ENCODE measurements around the gene TNFAIP8L1. TPM values are rescaled to one million over a fixed set of nuclear protein-coding genes. Genes with fewer than 3 reads are reported as not detected.
A peak's percentile ranks its signal among the peaks of the same experiment; 100 is the strongest.

TNFAIP8L1 gene
- total RNA-seq, 2 experiments from 2014 or later, result 18.4 to 18.6 TPM

- no peaks in the 10 kb centered on the region for H3K4me1 Mint-ChIP-seq
- peaks cover 2% of the 10 kb centered on the region for H3K27me3 Mint-ChIP-seq
- ChIA-PET CTCF (interaction anchor here (0.6 to 1.1 kb wide), 4 partner anchors 13 to 97 kb away, joined by 3 to 4 read pairs (median 3); no protein-coding TSS in a partner anchor), POLR2A (interaction anchor here (1.0 kb wide), 1 partner anchor 10 kb away, joined by 3 read pairs; no protein-coding TSS in a partner anchor)
- no peaks in the 10 kb centered on the region for H3K9me3 Mint-ChIP-seq
- no peak overlapping the region for H3K27ac Mint-ChIP-seq
- no peaks in the 10 kb centered on the region for H3K36me3 Mint-ChIP-seq (ENCODE audit: low read depth)
- DNase-seq, result no peak
- no peak overlapping the region for H3K4me3 Mint-ChIP-seq
Measured at GRCh38 chr19:4622695-4623421, 16.5 kb upstream of the TNFAIP8L1 start.

DNA sequence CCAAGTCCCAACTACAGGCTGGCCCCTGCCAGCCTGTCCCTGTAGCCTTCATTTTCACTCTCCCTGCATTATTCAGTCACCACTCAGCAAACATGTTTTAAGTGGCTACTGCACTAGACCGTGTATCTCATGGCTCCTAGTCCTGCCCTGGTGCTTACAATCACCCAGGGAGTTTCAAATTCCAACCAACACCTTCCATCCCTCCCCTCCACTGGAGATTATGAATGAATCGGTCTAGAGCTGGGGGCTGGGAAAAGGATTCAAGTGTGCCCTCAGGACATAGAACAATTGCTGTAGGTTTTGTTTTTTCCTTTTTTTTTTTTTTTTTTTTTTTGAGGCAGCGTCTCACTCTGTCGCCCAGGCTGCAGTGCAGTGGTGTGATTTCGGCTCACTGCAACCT is 15.0 kb upstream of the TNFAIP8L1 start:
- no peak for DNase-seq
- H3K36me3 Mint-ChIP-seq (ENCODE audit: low read depth), result no peaks in the 10 kb centered on the region
- no peak overlapping the region for H3K27ac Mint-ChIP-seq
- CTCF ChIA-PET, result interaction anchor here (0.7 to 1.1 kb wide), 2 partner anchors 11 to 13 kb away, joined by 3 read pairs; no protein-coding TSS in a partner anchor
- H3K4me3 Mint-ChIP-seq, result no peak overlapping the region
- no peaks in the 10 kb centered on the region for H3K4me1 Mint-ChIP-seq
- no peaks in the 10 kb centered on the region for H3K9me3 Mint-ChIP-seq
- H3K27me3 Mint-ChIP-seq, result peaks cover 2% of the 10 kb centered on the region
- POLR2A ChIA-PET, result no interaction called here

- no peak for DNase-seq
- Mint-ChIP-seq H3K9me3 (no peaks in the 10 kb centered on the region), H3K27me3 (peaks cover 2% of the 10 kb centered on the region), H3K27ac (no peak overlapping the region), H3K4me1 (no peaks in the 10 kb centered on the region), H3K4me3 (no peak overlapping the region), H3K36me3 (ENCODE audit: low read depth) (no peaks in the 10 kb centered on the region)
- ChIA-PET POLR2A (no interaction called here), CTCF (interaction anchor here (0.7 kb wide), 1 partner anchor 13 kb away, joined by 3 read pairs; no protein-coding TSS in a partner anchor)
Measured at GRCh38 chr19:4624733-4625362, 14.5 kb upstream of the TNFAIP8L1 start.

- Mint-ChIP-seq H3K4me1 (peaks cover 32% of the 10 kb centered on the region), H3K9me3 (no peaks in the 10 kb centered on the region), H3K27ac (no peak overlapping the region), H3K27me3 (peaks cover 2% of the 10 kb centered on the region), H3K36me3 (ENCODE audit: low read depth) (no peaks in the 10 kb centered on the region), H3K4me3 (no peak overlapping the region)
- peak; percentile 61 for DNase-seq
- CTCF ChIA-PET, result interaction anchor here (1.0 to 1.9 kb wide), 9 partner anchors 19 to 110 kb away, joined by 3 to 11 read pairs (median 3); no protein-coding TSS in a partner anchor
- POLR2A ChIA-PET, result interaction anchor here (1.3 to 1.4 kb wide), 2 partner anchors 10 to 157 kb away, joined by 3 read pairs; no protein-coding TSS in a partner anchor
Measured at GRCh38 chr19:4633140-4633967, 6.0 kb upstream of the TNFAIP8L1 start.

GRCh38 chr19:4635754-4636116 is 3.6 kb upstream of the TNFAIP8L1 start:
- POLR2A ChIA-PET, result interaction anchor here (1.3 kb wide), 1 partner anchor 70 kb away, joined by 3 read pairs; no protein-coding TSS in a partner anchor
- no peak overlapping the region for H3K27ac Mint-ChIP-seq
- CTCF ChIA-PET, result interaction anchor here (0.5 to 3.0 kb wide), 26 partner anchors 8 to 175 kb away, joined by 3 to 29 read pairs (median 4); partner anchors contain the start of genes DPP9, FEM1A and HDGFL2

GRCh38 chr19:4636151-4636717 is 3.1 kb upstream of the TNFAIP8L1 start:
- H3K9me3 Mint-ChIP-seq, result no peaks in the 10 kb centered on the region
- peak overlapping the region; percentile 43 for H3K4me3 Mint-ChIP-seq
- no peaks in the 10 kb centered on the region for H3K36me3 Mint-ChIP-seq (ENCODE audit: low read depth)
- peak overlapping the region; percentile 40 for H3K27ac Mint-ChIP-seq
- POLR2A ChIA-PET, result interaction anchor here (1.3 kb wide), 1 partner anchor 70 kb away, joined by 3 read pairs; no protein-coding TSS in a partner anchor
- peaks cover 49% of the 10 kb centered on the region for H3K4me1 Mint-ChIP-seq
- DNase-seq, result peak; percentile 81
- CTCF ChIA-PET, result interaction anchor here (0.5 to 3.0 kb wide), 30 partner anchors 8 to 1685 kb away, joined by 3 to 29 read pairs (median 4); partner anchors contain the start of genes DPP9, FEM1A and HDGFL2
- H3K27me3 Mint-ChIP-seq, result peaks cover 2% of the 10 kb centered on the region

More at GRCh38 chr19:4635754-4636116, 3.6 kb upstream of the TNFAIP8L1 start:
- no peaks in the 10 kb centered on the region for H3K9me3 Mint-ChIP-seq
- H3K4me1 Mint-ChIP-seq, result peaks cover 47% of the 10 kb centered on the region
- no peak for DNase-seq
- peaks cover 2% of the 10 kb centered on the region for H3K27me3 Mint-ChIP-seq
- peak overlapping the region; percentile 43 for H3K4me3 Mint-ChIP-seq
- no peaks in the 10 kb centered on the region for H3K36me3 Mint-ChIP-seq (ENCODE audit: low read depth)

DNA sequence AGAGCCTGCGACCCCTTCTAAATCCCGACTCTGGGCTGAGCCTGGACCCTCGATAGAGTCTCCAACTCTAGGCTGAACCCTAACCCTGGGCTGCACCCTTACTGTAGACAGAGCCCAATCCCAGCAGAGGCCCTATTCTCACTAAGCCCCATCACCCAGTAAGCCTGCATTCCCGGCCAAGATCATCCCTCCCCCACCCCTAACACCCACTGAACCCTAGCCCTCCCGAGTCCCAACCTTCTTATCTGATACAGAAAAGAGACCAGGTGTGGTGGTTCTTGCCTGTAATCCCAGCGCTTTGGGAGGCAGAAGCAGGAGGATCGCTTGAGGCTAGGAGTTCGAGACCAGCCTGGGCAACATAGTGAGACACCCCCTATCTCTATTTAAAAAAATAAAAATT is 2.6 kb upstream of the TNFAIP8L1 start:
- Mint-ChIP-seq H3K4me3 (no peak overlapping the region), H3K36me3 (ENCODE audit: low read depth) (no peaks in the 10 kb centered on the region), H3K9me3 (no peaks in the 10 kb centered on the region), H3K27me3 (peaks cover 2% of the 10 kb centered on the region), H3K4me1 (peaks cover 51% of the 10 kb centered on the region), H3K27ac (peak overlapping the region; percentile 40)
- no peak for DNase-seq
- CTCF ChIA-PET, result interaction anchor here (0.5 to 3.0 kb wide), 28 partner anchors 8 to 1686 kb away, joined by 3 to 29 read pairs (median 4); partner anchors contain the start of genes DPP9, FEM1A and HDGFL2
- POLR2A ChIA-PET, result interaction anchor here (1.3 kb wide), 1 partner anchor 71 kb away, joined by 3 read pairs; no protein-coding TSS in a partner anchor

DNA sequence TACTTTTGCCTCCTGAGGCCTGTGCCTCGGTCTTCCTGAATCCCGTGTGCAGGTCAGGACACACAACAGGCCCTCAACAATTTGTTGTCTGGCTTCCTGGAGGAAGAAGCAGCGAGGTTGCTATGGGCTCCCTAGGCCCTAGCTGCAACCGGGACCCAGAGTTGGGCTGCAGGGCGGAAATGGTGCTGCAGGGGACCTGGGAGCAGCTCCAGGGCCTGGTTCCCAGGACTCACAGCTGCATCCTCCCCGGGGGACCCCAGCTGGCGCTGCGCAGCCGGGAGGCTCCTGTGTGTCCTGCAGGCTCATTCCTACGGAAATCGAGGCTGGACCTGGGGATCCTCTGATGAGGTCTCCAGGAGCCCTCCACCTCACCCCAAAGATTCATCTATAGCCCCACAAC is 999 bp upstream of the TNFAIP8L1 start:
- POLR2A ChIA-PET, result no interaction called here
- Mint-ChIP-seq H3K9me3 (no peaks in the 10 kb centered on the region), H3K4me1 (peaks cover 48% of the 10 kb centered on the region), H3K36me3 (ENCODE audit: low read depth) (no peaks in the 10 kb centered on the region), H3K27ac (peak overlapping the region; percentile 86), H3K27me3 (no peaks in the 10 kb centered on the region), H3K4me3 (no peak overlapping the region)
- CTCF ChIA-PET, result interaction anchor here (1.7 to 3.0 kb wide), 4 partner anchors 62 to 113 kb away, joined by 3 to 29 read pairs (median 11); no protein-coding TSS in a partner anchor
- DNase-seq, result no peak

DNA sequence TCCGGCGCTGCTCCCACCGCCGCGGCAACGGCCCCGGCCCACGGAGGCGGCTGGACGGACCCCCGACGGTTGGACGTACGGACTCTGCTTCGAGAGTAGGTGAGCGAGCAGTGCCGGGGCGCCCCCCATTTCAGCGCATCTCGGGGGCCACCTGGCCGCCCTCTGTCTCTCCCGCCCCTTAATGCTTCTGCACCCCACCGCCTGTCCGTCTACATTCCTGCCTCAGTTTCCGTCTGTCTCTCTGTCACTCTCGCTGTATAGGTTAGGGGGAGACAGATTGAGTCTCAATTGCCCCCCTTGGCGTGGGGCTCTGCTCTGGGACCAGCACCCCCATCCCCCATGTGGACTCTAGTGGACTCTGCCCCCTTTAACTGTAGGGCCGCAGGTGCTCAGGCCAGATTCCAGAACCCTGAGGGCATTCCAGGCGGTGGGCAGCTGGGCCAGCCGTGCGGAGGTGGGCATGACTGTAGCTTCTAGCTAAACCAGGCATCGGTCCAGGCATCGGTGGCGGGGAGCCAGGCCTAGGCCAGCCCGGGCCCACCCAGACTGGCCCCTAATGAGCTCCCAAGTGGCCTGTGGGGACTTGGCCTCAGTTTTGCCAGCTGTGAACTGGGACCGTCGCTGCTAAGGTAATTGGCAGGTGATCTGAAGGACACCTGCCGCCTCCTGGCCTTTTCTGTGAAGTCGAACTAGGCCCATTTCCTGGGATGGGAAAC is 373 bp downstream of the TNFAIP8L1 start:
- POLR2A ChIA-PET, result interaction anchor here (0.9 kb wide), 1 partner anchor 85 kb away, joined by 4 read pairs; no protein-coding TSS in a partner anchor
- DNase-seq, result no peak
- H3K27ac Mint-ChIP-seq, result peak overlapping the region; percentile 83
- H3K36me3 Mint-ChIP-seq (ENCODE audit: low read depth), result no peaks in the 10 kb centered on the region
- CTCF ChIA-PET, result no interaction called here
- no peaks in the 10 kb centered on the region for H3K9me3 Mint-ChIP-seq
- H3K27me3 Mint-ChIP-seq, result no peaks in the 10 kb centered on the region
- peaks cover 34% of the 10 kb centered on the region for H3K4me1 Mint-ChIP-seq
- H3K4me3 Mint-ChIP-seq, result peak overlapping the region; percentile 96

GRCh38 chr19:4640247-4641000 is 1.1 kb downstream of the TNFAIP8L1 start:
- Mint-ChIP-seq H3K27me3 (no peaks in the 10 kb centered on the region), H3K27ac (peak overlapping the region; percentile 35), H3K4me3 (peak overlapping the region; percentile 96), H3K36me3 (ENCODE audit: low read depth) (no peaks in the 10 kb centered on the region), H3K4me1 (peaks cover 30% of the 10 kb centered on the region), H3K9me3 (no peaks in the 10 kb centered on the region)
- DNase-seq, result no peak
- ChIA-PET POLR2A (interaction anchor here (0.9 kb wide), 1 partner anchor 84 kb away, joined by 4 read pairs; no protein-coding TSS in a partner anchor), CTCF (no interaction called here)

- H3K4me3 Mint-ChIP-seq, result peak overlapping the region; percentile 37
- H3K9me3 Mint-ChIP-seq, result no peaks in the 10 kb centered on the region
- H3K27ac Mint-ChIP-seq, result no peak overlapping the region
- DNase-seq, result no peak
- H3K4me1 Mint-ChIP-seq, result peaks cover 28% of the 10 kb centered on the region
- H3K27me3 Mint-ChIP-seq, result no peaks in the 10 kb centered on the region
- POLR2A ChIA-PET, result no interaction called here
- CTCF ChIA-PET, result no interaction called here
- H3K36me3 Mint-ChIP-seq (ENCODE audit: low read depth), result no peaks in the 10 kb centered on the region
Measured at GRCh38 chr19:4641132-4641531, 1.8 kb downstream of the TNFAIP8L1 start.

All from activated CD4-positive, alpha-beta memory T cell treated with anti-CD3 and anti-CD28 coated beads, Interleukin-2, amount 10 ng/mL, durations not matched to agents 7 days and 5 days (primary cell).